ENCODE data around the gene PATZ1. TPM values are rescaled to one million over a fixed set of nuclear protein-coding genes. Genes with fewer than 3 reads are reported as not detected.

Gene PATZ1
- total and polyA plus RNA-seq, 2 of the 8 experiments (the other 6 are each of a cell fraction or from before 2014, with no cell fraction given), result 62.1 to 70.9 TPM

DNA sequence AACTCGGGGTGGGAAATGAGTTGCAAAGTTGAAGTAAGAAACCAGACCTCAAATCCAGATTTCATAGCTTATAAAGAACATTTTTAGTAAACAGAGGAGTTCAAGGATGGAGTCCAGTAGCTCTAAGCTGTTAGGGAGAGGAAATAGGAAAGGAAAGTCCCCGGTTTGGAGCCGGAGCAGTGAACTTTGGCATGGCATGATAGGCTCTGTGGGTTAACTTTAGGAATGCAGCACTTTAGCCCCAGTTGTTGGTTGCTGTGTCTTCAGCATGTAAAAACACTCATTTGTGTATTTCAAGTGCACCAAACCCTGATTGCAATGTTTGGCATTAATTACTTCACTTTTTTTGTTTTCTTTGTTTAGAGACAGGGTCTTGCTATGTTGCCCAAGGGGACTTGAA, 45.2 kb downstream of the PATZ1 start (continued):
- no peak for TF ChIP-seq POU5F1 (IDR thresholded peaks at IDR 0.05; ENCODE audit: low read depth, low read length)
- TF ChIP-seq CHD2 (IDR thresholded peaks at IDR 0.05; ENCODE audit: low read length), result no peak
- no peak for TF ChIP-seq YY1 (IDR thresholded peaks at IDR 0.05; ENCODE audit: low read depth, low read length)
- no peak for TF ChIP-seq EP300 (IDR thresholded peaks at IDR 0.05; ENCODE audit: borderline replicate concordance in 1 of 2, low read depth in 2 of 2, low read length in 2 of 2)
